ENCODE data around the gene RHCG.

DNA sequence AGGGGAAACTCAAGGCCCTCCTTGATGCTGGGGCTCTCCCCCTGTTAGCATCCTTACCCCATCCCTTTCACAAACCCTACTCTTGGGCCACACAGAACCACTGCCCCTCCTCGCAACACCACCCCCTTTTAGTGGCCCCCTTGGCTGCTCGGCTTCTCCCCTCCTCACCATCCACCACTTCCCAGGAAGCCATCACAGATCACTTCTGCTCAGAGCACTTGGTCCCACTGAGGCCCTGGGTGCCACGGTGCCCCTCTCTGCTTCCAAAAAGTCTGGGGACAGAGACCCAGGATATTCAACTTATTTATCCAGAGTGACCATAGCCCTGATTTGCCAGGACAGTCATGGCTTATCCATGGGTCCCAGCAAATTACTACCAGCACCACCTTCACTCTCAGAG lies 2.4 kb downstream of the RHCG start:
- TF ChIP-seq GATA2 (IDR thresholded peaks at IDR 0.05; ENCODE audit: low read depth, low read length) (no peak), GATA3 (IDR thresholded peaks at IDR 0.05; ENCODE audit: low read depth, low read length) (no peak)
